PC-9 (cell line): Measurements from ENCODE around the gene EIF4G3. TPM values are rescaled to one million over a fixed set of nuclear protein-coding genes. Genes with fewer than 3 reads are reported as not detected.

Experiments used
- BruUV-seq: library from RNA; stranded (reverse); fragments of 400-500 nt; replicated peaks from 2 replicates; lab custom pipeline; 2021; lab: Mats Ljungman, UMichigan
- CTCF ChIA-PET: fragments of 300-600 bp; sonication (Branson Sonifier 250); formaldehyde crosslinking; loops from one replicate; lab custom pipeline; 2022; ENCODE audit warnings: antibody characterized with exemption; lab: Charles Lee
- POLR2A ChIA-PET: fragments of 300-600 bp; sonication (Branson Sonifier 250); formaldehyde crosslinking; loops from one replicate; lab custom pipeline; 2022; ENCODE audit warnings: antibody characterized with exemption; ENCODE audit not compliant: unreplicated experiment; lab: Charles Lee
- DNase-seq, 2 experiments: peaks; one replicate each; pipeline versions ENCODE4 v3.0.0 to v3.0.0-alpha.2; 2015 to 2022; ENCODE audit warnings: mixed read lengths in 1 of 2
- H2AFZ ChIP-seq: fragments of 200-600 bp; sonication (generic); 2 replicates; pipeline ENCODE4 v1.8.1; 2017; ENCODE audit warnings: antibody characterized with exemption
- H3F3A ChIP-seq: fragments of 200-600 bp; sonication (generic); 2 replicates; pipeline ENCODE4 v1.8.1; 2017; ENCODE audit warnings: antibody characterized with exemption, mild to moderate bottlenecking, low read depth; ENCODE audit not compliant: insufficient read depth
- H3K27ac ChIP-seq: fragments of 200-600 bp; sonication (generic); 2 replicates; pipeline ENCODE4 v1.6.1; 2016; ENCODE audit warnings: mixed run types
- H3K27me3 ChIP-seq: fragments of 200-600 bp; sonication (generic); 2 replicates; pipeline ENCODE4 v1.6.1; 2016; ENCODE audit warnings: low read depth, mixed run types; ENCODE audit not compliant: insufficient read depth
- H3K36me3 ChIP-seq: fragments of 200-600 bp; sonication (generic); 2 replicates; pipeline ENCODE4 v1.6.1; 2016; ENCODE audit warnings: low read depth, mixed run types
- H3K4me1 ChIP-seq: fragments of 200-600 bp; sonication (generic); replicated peaks from 2 replicates; pipeline ENCODE4 v1.6.1; 2016; ENCODE audit warnings: mixed run types; ENCODE audit not compliant: insufficient read depth
- H3K4me2 ChIP-seq: fragments of 200-600 bp; sonication (generic); 2 replicates; pipeline ENCODE4 v1.6.1; 2017; ENCODE audit warnings: mixed run types
- H3K4me3 ChIP-seq: fragments of 200-600 bp; sonication (generic); 2 replicates; pipeline ENCODE4 v1.6.1; 2016; ENCODE audit warnings: mixed run types
- H3K79me2 ChIP-seq: fragments of 200-600 bp; sonication (generic); 2 replicates; pipeline ENCODE4 v1.6.1; 2017; ENCODE audit warnings: low read depth, mixed run types
- H3K9me2 ChIP-seq: fragments of 200-600 bp; sonication (generic); 2 replicates; pipeline ENCODE4 v1.8.1; 2017; ENCODE audit warnings: mild to moderate bottlenecking; ENCODE audit not compliant: insufficient read depth
- H3K9me3 ChIP-seq: fragments of 200-600 bp; sonication (generic); 2 replicates; pipeline ENCODE4 v1.8.1; 2016; ENCODE audit warnings: low read depth; ENCODE audit not compliant: insufficient read depth
- H4K20me1 ChIP-seq: fragments of 200-600 bp; sonication (generic); 2 replicates; pipeline ENCODE4 v1.8.1; 2017; ENCODE audit not compliant: insufficient read depth
- EZH2 ChIP-seq: fragments of 200-600 bp; sonication (generic); IDR thresholded peaks from 2 replicates; pipeline ENCODE4 v1.8.0; 2017; ENCODE audit warnings: antibody characterized with exemption, low read depth
- intact Hi-C: fragments of 100-400 bp; cut with micrococcal nuclease; formaldehyde crosslinking; loops from one replicate; pipeline ENCODE4 v1.10.0; 2022; ENCODE audit not compliant: unreplicated experiment
- total RNA-seq: library from RNA; stranded (reverse); gene quantifications from 2 replicates; pipeline ENCODE4 v1.2.3, GENCODE V29; 2021
- TF ChIP-seq, protein P1 (sequence below): fragments of 200-600 bp; sonication (generic); conservative IDR thresholded peaks from 2 replicates; pipeline ENCODE4 v1.6.1; 2017; ENCODE audit warnings: mixed run types, antibody characterized with exemption, mild to moderate bottlenecking, moderate library complexity

The EIF4G3 gene
- total RNA-seq, 1 experiment from 2014 or later = 63.2 TPM

DNA sequence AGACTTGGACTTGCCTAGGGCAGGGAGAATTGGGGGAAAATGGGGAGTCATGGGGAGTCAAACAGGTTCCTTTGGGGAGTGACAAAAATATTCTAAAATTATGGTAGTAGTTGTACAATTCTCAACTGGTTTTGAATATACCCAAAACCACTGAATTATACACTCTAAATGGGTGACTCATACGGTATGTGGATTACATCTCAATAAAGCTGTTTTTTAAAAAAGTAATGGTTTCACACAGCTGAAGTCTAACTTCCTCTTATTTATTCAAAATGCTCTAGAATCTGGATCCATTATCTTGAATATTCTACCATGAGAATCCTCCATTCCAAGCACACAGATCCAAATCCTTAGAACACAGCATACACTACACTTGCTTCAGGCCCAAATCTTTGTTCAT, 11.1 kb downstream of the EIF4G3 start:
- Histone ChIP-seq H3K9me3 (no peaks in the 10 kb centered on the region), H2AFZ (no peak overlapping the region), H4K20me1 (peaks cover 24% of the 10 kb centered on the region), H3K27me3 (no peaks in the 10 kb centered on the region), H3K27ac (no peak overlapping the region), H3K9me2 (no peaks in the 10 kb centered on the region), H3K4me1 (no peaks in the 10 kb centered on the region), H3K4me3 (no peak overlapping the region), H3K36me3 (peaks cover 10% of the 10 kb centered on the region; the same call in 1 of the 2 replicates), H3K4me2 (no peak overlapping the region), H3F3A (no peaks in the 10 kb centered on the region), H3K79me2 (peaks cover 85% of the 10 kb centered on the region)
- POLR2A ChIA-PET = no interaction called here
- intact Hi-C loops = no loop called here
- no TSS peak for BruUV-seq
- CTCF ChIA-PET = no interaction called here
- no peak for TF ChIP-seq EZH2
- TF ChIP-seq, protein P1, sequence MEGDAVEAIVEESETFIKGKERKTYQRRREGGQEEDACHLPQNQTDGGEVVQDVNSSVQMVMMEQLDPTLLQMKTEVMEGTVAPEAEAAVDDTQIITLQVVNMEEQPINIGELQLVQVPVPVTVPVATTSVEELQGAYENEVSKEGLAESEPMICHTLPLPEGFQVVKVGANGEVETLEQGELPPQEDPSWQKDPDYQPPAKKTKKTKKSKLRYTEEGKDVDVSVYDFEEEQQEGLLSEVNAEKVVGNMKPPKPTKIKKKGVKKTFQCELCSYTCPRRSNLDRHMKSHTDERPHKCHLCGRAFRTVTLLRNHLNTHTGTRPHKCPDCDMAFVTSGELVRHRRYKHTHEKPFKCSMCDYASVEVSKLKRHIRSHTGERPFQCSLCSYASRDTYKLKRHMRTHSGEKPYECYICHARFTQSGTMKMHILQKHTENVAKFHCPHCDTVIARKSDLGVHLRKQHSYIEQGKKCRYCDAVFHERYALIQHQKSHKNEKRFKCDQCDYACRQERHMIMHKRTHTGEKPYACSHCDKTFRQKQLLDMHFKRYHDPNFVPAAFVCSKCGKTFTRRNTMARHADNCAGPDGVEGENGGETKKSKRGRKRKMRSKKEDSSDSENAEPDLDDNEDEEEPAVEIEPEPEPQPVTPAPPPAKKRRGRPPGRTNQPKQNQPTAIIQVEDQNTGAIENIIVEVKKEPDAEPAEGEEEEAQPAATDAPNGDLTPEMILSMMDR = no peak
- DNase-seq = no peak

- H2AFZ ChIP-seq = no peak overlapping the region
- ChIA-PET POLR2A (no interaction called here), CTCF (no interaction called here)
- peaks cover 10% of the 10 kb centered on the region; the same call in 1 of the 2 replicates for H3K36me3 ChIP-seq
- TF ChIP-seq, protein P1 = no peak
- TF ChIP-seq EZH2 = no peak
- intact Hi-C loops = no loop called here
- no peak overlapping the region for H3K4me3 ChIP-seq
- H3K4me1 ChIP-seq = no peaks in the 10 kb centered on the region
- H4K20me1 ChIP-seq = peaks cover 24% of the 10 kb centered on the region
- no peaks in the 10 kb centered on the region for H3K9me2 ChIP-seq
- DNase-seq = no peak
- no peaks in the 10 kb centered on the region for H3K27me3 ChIP-seq
- no peak overlapping the region for H3K4me2 ChIP-seq
- no TSS peak for BruUV-seq
- no peak overlapping the region for H3K27ac ChIP-seq
- peaks cover 85% of the 10 kb centered on the region for H3K79me2 ChIP-seq
- no peaks in the 10 kb centered on the region for H3F3A ChIP-seq
- H3K9me3 ChIP-seq = no peaks in the 10 kb centered on the region
Observed at GRCh38 chr1:21165076-21165475, 11.6 kb downstream of the EIF4G3 start.

DNA sequence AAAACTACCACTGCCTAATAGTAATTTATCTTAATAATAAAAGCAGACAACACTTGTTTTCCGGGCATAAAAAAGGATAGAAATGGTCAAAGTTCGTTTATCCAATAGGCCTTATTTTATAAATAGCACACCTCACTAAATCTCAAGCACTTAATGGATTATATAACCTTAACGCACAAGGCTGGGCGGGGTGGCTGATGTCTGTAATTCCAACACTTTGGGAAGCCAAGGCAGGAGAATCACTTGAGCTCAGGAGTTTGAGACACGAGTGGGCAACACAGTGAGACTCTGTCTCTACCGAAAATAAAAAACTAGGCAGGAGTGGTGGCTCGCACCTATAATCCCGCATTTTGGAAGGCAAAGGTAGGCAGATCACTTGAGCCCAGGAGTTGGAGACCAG, 12.4 kb downstream of the EIF4G3 start:
- no peaks in the 10 kb centered on the region for H3K4me1 ChIP-seq
- H3K4me2 ChIP-seq = no peak overlapping the region
- H2AFZ ChIP-seq = no peak overlapping the region
- DNase-seq = no peak
- no peaks in the 10 kb centered on the region for H3K9me2 ChIP-seq
- no peaks in the 10 kb centered on the region for H3K9me3 ChIP-seq
- H3F3A ChIP-seq = no peaks in the 10 kb centered on the region
- H3K27ac ChIP-seq = no peak overlapping the region
- no peaks in the 10 kb centered on the region for H3K27me3 ChIP-seq
- peaks cover 10% of the 10 kb centered on the region; the same call in 1 of the 2 replicates for H3K36me3 ChIP-seq
- TF ChIP-seq, protein P1 = no peak
- no peak for TF ChIP-seq EZH2
- no peak overlapping the region for H3K4me3 ChIP-seq
- no TSS peak for BruUV-seq
- H4K20me1 ChIP-seq = peaks cover 24% of the 10 kb centered on the region
- intact Hi-C loops = no loop called here
- ChIA-PET POLR2A (no interaction called here), CTCF (no interaction called here)
- peaks cover 93% of the 10 kb centered on the region for H3K79me2 ChIP-seq
